ENCODE results near the gene MYO3B.

DNA sequence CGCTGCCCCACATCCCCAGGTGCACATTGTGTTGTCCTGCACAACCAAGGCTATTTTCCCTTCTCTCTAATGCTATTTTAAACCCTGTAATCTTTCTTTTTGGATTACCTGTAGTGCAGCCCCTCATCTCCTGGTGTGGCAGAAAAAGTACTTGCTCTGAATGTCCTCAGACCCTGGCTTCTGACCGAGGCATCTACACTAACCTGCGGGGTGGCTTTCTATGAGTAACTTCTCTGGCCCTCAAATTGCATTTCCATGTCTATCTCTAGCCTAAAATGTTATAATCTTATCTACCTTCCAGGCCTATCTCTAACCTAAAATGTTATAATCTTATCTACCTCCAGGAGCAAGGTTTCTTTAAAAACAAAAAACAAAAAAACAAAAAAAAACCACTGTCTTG lies 519.0 kb downstream of the MYO3B start:
- TF ChIP-seq NFIC (IDR thresholded peaks at IDR 0.05) (no peak), CEBPB (IDR thresholded peaks at IDR 0.05) (no peak), EGR1 (IDR thresholded peaks at IDR 0.05) (no peak), TAF1 (IDR thresholded peaks at IDR 0.05; ENCODE audit: low read depth) (no peak), YY1 (IDR thresholded peaks at IDR 0.05; ENCODE audit: low read depth) (no peak), EP300 (IDR thresholded peaks at IDR 0.05; ENCODE audit: borderline replicate concordance) (no peak)
- TF ChIP-seq, protein P1, sequence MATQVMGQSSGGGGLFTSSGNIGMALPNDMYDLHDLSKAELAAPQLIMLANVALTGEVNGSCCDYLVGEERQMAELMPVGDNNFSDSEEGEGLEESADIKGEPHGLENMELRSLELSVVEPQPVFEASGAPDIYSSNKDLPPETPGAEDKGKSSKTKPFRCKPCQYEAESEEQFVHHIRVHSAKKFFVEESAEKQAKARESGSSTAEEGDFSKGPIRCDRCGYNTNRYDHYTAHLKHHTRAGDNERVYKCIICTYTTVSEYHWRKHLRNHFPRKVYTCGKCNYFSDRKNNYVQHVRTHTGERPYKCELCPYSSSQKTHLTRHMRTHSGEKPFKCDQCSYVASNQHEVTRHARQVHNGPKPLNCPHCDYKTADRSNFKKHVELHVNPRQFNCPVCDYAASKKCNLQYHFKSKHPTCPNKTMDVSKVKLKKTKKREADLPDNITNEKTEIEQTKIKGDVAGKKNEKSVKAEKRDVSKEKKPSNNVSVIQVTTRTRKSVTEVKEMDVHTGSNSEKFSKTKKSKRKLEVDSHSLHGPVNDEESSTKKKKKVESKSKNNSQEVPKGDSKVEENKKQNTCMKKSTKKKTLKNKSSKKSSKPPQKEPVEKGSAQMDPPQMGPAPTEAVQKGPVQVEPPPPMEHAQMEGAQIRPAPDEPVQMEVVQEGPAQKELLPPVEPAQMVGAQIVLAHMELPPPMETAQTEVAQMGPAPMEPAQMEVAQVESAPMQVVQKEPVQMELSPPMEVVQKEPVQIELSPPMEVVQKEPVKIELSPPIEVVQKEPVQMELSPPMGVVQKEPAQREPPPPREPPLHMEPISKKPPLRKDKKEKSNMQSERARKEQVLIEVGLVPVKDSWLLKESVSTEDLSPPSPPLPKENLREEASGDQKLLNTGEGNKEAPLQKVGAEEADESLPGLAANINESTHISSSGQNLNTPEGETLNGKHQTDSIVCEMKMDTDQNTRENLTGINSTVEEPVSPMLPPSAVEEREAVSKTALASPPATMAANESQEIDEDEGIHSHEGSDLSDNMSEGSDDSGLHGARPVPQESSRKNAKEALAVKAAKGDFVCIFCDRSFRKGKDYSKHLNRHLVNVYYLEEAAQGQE (IDR thresholded peaks at IDR 0.05; ENCODE audit: low read depth): no peak
